EH (cell line): Measurements from ENCODE around the gene TRAM2.

Source experiments
- DNase-seq: peaks from one replicate; pipeline ENCODE4 v3.0.0-alpha.2; 2015; ENCODE audit warnings: low read depth

The TRAM2 gene

GRCh38 chr6:52595000-52595795, 18.3 kb upstream of the TRAM2 start:
- DNase-seq, result peak; percentile 94

DNA sequence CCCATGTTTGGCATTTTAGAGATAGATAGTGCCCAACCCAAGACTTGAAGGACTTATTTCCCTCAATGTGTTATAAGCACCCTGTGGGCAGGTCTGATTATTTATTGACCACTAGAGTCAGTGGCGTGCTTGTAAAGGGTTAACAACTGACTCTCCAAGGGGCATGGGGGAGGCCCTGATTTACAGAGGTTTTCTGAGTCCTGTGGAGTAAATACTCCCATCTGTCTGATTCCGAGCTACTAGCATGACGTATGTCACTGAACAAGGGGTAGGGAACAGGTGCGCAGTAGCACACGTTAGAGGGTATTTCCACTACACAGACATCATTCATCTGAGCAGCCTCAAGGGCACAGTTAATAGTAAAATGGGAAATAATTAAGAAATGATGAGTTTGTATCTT, 17.4 kb upstream of the TRAM2 start:
- DNase-seq, result no peak

GRCh38 chr6:52591832-52592231, 15.0 kb upstream of the TRAM2 start:
- no peak for DNase-seq

GRCh38 chr6:52590152-52590891, 13.5 kb upstream of the TRAM2 start:
- peak; percentile 91 for DNase-seq

GRCh38 chr6:52588710-52589091, 11.8 kb upstream of the TRAM2 start:
- no peak for DNase-seq

DNA sequence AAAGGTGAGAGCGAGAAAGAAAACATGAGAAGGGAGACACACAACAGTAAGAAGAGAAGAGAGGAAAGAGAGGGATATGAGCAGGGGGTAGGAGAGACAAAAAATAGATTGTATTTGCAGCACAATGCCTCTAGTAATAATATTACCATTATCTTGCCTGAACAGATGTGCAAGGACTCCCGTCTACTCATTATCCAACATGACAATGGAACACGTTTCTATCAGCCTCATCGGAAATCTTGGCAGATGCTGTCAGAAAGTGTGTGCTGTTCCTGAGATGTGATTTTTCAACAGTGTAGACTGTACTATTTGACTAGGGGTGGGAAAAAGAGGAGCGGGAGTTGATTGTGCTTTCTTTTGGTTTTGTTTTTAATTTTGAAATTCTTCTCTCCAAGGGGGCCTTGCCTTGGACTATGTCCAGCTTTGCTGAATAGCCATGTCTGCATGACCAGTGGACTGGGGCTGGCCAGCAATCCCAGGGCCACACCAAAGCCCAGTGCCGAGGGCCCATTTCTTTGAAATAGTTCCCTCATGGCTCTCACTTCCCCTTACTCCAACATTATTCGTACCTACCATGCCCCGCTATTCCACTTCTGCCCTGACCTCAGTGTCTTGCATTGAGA, 11.3 kb upstream of the TRAM2 start:
- DNase-seq, result no peak

GRCh38 chr6:52587001-52587400, 10.1 kb upstream of the TRAM2 start:
- no peak for DNase-seq

GRCh38 chr6:52584203-52584602, 7.3 kb upstream of the TRAM2 start:
- DNase-seq, result no peak

GRCh38 chr6:52582996-52583395, 6.1 kb upstream of the TRAM2 start:
- DNase-seq, result no peak

DNA sequence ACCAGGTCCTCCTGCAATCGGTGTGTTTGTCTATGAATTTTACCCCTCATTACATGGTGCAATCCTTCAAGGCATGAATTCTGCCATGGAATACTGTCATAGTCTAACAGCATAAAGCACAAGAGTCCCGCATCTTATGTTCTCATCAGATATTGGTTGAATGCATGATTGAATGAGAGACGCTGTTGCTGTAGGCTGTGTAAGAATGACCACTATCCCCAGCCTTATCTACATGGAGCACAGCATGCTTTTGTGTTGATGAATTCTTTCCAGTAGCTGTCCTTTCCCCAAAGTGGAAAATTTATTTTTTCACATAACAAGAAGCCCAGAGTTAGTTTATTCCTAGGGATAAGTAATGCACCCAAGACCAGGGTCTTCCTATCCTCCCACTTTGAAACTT, 5.6 kb upstream of the TRAM2 start:
- no peak for DNase-seq

GRCh38 chr6:52580905-52581304, 4.0 kb upstream of the TRAM2 start:
- DNase-seq, result no peak

- DNase-seq, result no peak
Measured at GRCh38 chr6:52579006-52579660, 2.3 kb upstream of the TRAM2 start.

DNA sequence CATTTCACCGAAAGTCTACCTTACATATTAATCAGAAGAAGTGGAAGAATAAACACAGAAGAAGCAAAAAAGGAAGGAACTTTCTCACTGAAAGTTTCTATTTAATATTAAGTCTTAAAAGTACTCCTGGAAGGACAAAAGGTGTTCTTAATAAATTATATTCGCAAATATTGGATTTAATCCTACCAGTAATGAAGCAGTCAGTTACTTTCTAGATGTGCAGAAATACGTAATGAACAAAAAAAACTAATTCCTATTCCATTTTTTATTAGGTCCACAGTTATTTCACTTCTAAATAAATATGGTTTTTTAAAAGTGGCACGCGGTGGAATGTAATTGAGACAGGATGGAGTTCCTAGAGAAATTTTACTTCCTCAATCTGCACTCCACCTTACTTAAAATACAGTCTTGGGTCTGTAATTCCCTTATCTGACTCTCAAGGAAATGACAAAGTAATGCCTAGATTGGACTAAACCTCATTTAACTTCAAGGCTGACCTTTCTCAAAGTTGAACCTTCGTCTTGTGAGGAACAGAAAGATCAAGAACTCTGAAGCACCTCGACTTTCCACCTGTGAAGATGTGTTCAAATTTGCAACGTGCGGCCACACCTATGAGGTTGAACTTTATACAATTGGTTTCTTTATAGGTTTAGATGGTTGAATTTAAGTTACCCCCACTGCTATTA, 1.1 kb upstream of the TRAM2 start:
- no peak for DNase-seq

DNA sequence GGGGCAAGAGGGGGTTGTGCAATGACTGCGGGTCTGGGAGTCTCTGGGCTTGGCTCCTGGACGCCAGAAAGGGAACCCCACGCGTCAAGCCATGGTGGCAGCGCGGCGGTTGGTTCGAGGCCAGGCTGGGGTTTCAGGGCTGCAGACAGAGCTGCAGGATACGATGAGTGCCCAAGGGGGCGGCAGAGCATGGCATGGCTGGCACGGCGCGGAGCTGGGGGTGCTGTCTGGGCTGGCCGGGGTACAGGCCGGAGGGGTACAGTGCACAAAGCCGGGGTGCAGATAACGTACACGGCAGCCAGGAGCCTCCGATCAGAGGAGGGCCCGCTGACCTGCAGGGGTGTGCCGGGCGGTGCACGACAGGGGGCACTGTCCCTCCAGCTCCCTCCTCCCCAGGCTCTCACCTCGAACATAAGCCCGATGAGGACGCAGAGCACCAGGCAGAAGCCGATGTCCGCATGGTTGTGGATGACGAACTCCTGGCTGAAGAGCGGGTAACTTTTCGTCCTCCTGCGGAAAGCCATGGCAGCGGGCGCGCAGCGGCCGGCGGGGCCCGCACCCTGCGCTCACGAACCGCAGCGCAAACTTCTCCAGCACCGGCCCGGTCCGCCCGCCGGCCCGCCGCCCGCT, 353 bp downstream of the TRAM2 start:
- peak; percentile 85 for DNase-seq

- no peak for DNase-seq
Measured at GRCh38 chr6:52576054-52576391, 837 bp downstream of the TRAM2 start.

- peak; percentile 62 for DNase-seq
Measured at GRCh38 chr6:52575502-52575892, 1.4 kb downstream of the TRAM2 start.

DNA sequence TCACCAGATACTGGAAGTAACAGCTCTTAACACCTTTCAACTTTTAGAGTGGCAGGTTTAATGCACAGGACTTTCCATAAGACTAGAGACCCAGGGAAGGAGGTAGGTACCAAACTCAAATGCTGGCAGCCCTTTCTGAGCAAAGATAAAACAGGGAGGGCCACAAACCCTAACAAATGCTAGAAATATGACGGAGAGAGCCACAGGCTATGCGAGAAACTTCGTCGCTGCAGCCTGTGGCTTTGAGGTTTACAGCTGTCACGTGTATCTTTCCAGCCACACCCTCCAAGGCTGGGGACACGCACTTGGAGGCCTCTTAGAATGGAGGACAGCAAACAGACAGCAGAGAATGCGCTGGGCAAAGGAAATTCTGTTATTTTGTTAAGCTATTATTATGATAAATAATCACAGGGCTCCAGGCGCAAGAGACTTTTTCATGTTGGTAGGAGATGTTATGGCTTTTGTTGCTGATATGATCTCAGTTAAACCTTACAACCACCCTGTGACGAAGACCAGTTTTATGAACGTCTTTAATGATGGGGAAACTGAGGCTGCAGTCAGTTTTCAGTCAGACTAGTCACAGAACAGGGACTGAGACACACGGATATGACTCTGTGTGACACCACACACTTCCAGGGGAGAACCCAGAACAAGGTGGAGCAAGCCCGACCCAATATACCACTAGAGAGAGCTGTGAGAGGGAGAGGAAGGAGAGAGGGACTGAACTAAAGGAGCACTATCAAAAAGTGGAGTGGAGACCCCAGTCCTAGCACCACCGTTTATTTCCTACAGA, 2.0 kb downstream of the TRAM2 start:
- DNase-seq, result peak; percentile 89

DNA sequence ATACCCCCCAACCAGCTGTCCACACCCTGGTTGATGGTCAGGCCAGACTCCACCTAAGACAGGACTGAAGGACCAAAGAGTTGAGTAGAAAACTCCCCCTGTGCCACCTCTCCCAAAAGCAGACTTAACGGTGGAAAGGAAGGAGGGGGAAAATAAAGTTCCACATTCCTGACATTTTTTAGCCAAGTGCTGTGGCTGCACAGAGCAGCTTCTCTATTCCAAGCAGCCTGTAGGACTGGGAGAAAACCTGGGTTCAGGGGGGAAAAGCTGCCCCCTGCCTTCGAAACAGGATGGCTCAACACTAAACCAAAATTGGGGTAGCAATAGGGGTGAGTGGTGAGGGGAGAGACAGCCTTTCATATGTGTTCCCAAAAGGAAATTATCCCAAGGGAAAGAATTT, 3.6 kb downstream of the TRAM2 start:
- DNase-seq, result peak; percentile 77

DNA sequence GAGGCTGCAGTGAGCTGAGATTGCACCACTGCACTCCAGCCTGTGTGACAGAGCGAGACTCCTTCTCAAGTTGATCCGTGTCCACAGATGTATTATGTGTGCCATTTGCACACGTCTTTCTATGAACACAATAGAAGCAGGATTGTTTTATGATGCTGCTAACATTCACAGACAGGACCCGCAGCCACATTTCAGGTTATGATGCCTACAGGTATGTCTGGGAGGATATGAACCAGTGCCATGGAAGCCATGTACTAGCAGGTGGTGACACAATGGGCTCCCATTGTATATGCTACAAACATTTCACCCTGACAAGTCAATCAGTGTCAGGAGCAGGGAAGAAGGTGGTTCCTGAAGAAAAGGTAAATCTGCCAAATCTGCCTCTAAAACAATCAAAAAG, 4.3 kb downstream of the TRAM2 start:
- DNase-seq, result no peak

- peak; percentile 55 for DNase-seq
Measured at GRCh38 chr6:52571099-52571755, 5.6 kb downstream of the TRAM2 start.
